GM12891 (cell line): ENCODE results near the gene SHMT1.

Experiments
- DNase-seq: peaks from one replicate; pipeline ENCODE4 v3.0.0; 2011; ENCODE audit warnings: low spot score; ENCODE audit not compliant: insufficient read length
- FAIRE-seq: peaks from 2 replicates; lab custom pipeline; 2011; peaks lifted over from hg19 to GRCh38; lab: Jason Lieb, UNC
- PAX5 ChIP-seq: IDR thresholded peaks from 2 replicates; pipeline ENCODE4 v1.6.1; 2011; ENCODE audit warnings: low read length, moderate library complexity, mild to moderate bottlenecking; ENCODE audit not compliant: insufficient read depth, severe bottlenecking
- POLR2A ChIP-seq: IDR thresholded peaks from 2 replicates; pipeline ENCODE4 v1.6.1; 2011; ENCODE audit warnings: low read depth, low read length, control low read depth
- POLR2AphosphoS5 ChIP-seq: IDR thresholded peaks from 2 replicates; pipeline ENCODE4 v1.6.1; 2011; ENCODE audit warnings: low read depth, low read length, control low read depth
- POU2F2 ChIP-seq: IDR thresholded peaks from 2 replicates; pipeline ENCODE4 v1.6.1; 2011; ENCODE audit warnings: low read depth, mild to moderate bottlenecking, control low read depth, low read length, moderate library complexity
- SPI1 ChIP-seq: IDR thresholded peaks from 2 replicates; pipeline ENCODE4 v1.6.1; 2011; ENCODE audit warnings: low read depth, low read length, control low read depth
- TAF1 ChIP-seq: IDR thresholded peaks from 2 replicates; pipeline ENCODE4 v1.6.1; 2011; ENCODE audit warnings: low read depth, low read length, control low read depth

Gene SHMT1

DNA sequence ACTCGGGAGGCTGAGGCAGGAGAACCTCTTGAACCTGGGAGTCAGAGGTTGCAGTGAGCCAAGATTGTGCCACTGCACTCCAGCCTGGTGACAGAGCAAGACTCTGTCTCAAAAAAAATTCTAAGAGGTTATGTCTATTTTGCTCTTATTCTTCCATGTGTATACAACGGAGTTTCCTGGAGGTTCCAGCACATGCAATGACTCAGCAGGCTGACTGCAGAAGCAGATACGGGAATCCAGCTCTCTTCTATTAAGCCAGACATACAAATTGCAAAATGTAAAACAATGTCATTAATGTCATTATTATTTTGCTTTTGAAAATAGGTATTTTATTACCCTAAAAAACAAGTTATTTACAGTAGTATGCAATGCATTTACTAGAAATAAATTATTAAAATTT is 84.5 kb downstream of the SHMT1 start:
- DNase-seq (no peak), FAIRE-seq (no peak)
- TF ChIP-seq POU2F2 (no peak), SPI1 (no peak), POLR2AphosphoS5 (no peak), POLR2A (no peak), PAX5 (no peak), TAF1 (no peak)
